NCI-H510A treated with DMSO at 0.1 percent for 48 hours (cell line): ENCODE data around the gene FOXA1.

ENCODE experiments used
- DNase-seq: peaks from one replicate; lab custom pipeline; 2025; lab: John Stamatoyannopoulos, UW

The FOXA1 gene

GRCh38 chr14:37602605-37603453 is 7.8 kb upstream of the FOXA1 start:
- no peak for DNase-seq

DNA sequence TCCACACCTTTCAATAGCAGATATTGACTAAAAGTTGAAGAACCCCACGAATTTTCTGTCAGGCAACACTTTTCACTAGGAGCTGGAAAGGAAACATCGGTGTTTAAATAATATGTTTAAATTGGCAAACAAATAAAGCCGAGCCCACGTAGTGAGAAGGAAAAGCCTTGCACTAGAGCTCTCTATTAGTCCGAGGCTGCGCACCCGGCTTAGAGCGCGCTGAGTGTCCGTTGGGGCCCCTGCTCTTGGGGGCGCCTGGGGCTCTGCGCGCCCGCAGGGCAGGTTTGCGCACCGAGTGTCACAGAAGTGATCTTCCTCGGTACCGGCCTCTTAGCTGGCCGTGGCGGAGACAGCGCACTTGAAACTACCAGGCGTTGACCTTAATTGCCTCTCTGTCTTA is 6.8 kb upstream of the FOXA1 start:
- no peak for DNase-seq

DNA sequence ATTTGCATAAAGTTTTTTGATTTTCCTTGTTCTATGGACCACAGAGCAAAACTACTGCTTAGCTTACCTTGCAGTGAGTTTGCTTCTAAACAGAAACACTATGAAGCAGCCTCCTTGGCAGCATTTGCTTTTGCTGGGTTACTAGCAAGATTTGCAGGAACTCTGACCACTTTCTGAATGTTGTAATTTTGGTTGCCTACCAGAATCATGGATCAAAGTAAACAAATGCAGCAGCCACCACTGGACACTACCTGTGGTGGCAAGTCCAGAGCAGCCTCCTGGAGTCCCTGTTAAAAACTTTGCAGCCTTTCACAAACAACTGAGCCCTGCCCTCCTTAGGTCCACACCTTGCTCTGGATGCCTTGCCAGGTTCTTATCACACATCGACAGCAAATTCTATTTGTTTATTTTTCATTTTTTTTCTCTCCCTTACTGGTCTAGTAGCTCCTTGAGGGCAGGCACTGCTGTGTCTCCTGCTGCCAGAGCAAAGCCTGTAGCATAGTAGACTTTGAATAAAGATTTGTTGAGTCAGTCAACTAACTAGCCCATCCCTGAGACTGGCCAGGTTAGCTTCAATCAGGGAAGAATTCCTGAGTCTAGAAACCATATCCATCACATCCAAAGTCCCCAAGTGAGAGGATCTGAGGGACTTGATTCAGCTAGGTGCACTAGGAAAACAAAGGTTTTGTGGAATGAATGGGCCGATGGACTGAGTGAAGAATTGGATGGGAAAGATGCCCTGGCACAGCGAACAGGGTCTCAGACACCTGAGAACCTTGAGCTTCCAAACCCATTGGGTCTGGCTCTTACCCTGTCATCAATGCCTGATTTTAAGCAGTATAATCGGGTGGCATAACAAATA is 6.1 kb upstream of the FOXA1 start:
- no peak for DNase-seq

DNA sequence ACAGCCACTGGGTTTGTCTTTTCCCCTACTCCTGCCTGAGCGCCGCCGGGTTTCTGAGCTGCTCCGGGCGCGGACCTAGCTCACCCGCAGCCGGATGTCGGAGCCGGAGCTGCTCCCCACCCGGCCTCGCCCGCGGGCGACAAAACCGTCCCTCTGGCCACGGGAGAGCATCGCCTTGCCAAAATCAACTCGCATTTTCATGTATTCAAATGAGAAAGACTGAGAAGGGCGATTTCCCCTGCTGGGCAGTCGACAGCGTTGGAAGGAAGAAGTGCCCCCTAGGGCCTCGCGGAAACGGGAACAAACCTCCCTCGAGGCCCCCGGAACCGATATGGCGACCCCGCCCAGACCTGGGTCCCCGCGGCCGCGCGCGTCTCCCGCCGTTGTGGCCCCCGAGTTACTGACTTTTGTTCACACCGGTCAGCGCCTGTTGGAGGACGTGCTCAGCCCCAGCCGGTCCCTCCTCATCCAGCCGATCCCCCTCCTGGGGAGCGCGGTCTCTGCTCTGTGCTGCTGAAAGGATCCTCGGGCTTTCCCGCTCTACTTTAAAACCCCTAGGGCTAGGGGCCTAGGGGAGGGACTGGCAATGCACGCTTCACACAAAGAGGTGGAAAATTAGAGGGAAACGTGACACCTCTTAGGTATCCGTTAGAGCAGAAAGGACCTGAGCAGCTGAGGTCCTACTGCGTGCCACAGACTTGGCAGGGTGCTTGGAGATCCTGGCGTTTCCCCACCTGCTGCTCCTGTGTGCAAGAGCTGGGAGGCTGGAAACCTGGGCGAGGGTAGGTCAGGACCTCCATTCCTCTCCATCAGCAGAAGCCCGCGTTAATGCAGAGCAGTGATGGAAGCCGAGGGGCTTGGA is 4.7 kb upstream of the FOXA1 start:
- no peak for DNase-seq

DNA sequence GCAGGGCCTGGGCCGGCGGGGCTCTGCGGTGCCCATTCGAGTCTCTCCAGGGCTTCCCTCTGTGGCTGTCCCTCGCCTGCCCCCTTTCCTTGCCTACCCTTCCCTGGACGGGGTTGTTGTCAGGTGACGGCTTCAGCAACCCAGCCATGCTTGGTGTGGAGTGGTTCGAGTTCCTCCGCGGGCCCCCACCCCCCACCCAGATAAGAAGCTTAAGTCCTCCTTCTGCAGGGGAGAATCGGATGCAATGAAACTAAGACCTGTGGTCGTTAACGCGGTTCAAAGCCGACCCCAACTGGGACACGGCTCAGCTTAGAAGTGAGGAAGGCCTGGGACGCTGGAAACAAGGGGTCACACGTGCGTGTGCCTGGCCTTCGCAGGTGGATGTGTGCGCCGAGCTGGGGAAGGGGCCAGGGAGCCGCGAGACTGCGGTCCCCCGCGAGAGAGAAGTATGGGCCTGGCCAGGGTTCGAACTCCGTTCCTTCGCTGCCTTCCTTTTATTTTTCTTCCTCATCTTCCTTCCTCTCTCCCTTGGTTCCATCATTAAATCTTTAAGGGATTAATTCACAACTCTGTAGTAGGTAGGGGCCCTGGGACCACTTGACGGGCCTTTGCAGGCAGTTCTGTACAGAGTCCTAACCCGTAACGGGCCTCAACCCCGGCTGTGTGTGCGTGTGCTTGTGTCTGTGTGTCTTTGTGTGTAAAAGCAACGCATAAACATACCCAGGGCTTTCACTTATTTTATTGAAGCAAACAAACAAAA is 3.9 kb upstream of the FOXA1 start:
- no peak for DNase-seq

- DNase-seq = no peak
Measured at GRCh38 chr14:37597914-37598746, 3.1 kb upstream of the FOXA1 start.

DNA sequence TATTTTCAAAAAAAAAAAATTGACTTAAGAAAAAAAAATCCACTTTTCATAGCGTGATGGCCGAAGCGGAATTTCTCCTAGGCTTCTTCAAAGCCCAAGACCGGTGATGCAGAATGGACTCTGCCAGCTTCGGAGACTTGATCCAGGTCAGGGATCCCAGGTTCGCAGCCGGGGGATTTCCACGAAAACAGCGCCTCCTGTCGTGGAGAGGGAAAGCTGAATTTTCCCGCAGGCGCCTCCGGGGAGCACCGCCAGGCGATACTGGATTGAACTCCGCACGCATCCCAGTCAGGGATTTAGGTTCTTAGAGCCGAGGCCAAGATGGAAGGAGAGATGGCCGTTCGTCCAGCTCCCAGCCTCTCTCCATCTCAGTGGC is 2.5 kb upstream of the FOXA1 start:
- DNase-seq = no peak

DNA sequence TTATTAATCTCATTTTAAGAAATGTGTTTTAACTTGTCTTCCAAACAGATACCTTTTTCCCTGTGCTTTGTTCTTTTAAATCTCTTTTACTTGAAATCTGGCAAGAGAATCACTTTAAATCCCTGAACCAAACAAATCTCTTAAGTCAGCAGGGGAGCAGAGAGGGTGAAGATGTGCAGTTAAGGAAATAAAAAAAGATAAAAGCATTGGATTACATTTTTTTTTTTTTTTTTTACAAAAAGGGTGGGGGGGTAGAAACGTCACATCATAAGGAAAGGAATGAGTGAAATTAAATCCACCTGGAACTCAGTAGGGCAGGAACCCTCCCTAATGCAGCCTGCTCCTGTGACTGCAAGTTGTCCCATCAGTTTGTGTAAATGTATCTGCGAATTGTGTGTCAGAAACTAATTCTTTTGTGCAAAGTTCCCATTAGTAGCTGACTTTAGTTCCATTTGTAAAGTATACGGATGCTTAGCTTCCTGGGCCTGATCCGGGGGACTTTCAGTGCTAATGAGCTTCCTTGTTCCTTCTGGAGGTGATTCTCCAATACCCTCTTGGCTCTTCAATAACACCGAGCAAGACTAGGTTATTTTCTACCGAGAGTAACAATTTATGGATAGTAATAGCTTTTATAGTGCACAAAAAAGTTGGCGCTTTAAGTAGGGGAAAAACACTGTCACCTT is 1.9 kb upstream of the FOXA1 start:
- no peak for DNase-seq

DNA sequence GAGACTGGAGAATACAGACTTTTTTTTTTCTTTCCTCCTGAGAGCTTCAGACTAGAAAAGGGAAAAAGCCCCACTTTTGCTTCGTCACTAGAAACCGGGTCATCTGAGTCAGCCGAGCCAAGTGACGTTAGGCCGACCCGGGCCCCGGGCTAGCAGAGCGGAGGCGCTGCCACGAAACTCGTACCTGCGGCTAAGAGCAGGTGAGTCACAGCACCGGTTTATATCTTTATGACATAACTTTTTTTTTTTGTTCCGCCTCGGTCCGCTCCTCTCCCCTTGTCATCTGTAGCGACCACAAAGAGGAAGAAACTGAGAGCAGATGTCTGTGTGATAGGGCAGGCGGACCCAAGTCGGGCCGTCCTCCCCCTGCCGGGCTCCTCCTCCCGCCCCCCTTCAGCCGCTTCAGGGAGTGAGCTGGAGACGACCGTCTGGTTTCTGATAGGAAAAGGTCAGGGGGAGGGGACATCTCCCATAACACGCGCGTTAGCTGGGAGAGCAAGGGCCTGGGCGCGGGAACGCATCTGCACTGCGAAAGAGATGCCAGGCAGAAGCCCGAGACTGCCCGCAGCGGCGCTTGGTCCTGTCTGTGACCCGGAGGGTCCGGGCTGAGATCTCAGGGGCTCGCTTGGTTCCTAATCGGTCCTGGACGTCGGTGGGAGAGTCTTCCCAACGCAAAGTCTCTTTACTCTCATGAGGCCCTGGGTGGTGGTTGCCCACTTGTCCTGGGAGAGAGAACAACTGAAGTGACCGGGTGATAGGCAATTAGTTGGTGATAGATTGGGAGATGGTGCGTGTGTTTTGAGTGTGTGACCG is 966 bp upstream of the FOXA1 start:
- DNase-seq = peak; percentile 93

- DNase-seq = peak; percentile 89
Measured at GRCh38 chr14:37594238-37594970, 645 bp downstream of the FOXA1 start.

- DNase-seq = peak; percentile 47
Measured at GRCh38 chr14:37593511-37594237, 1.4 kb downstream of the FOXA1 start.

- peak; percentile 58 for DNase-seq
Measured at GRCh38 chr14:37592482-37593408, 2.3 kb downstream of the FOXA1 start.

- peak; percentile 58 for DNase-seq
Measured at GRCh38 chr14:37591941-37592481, 3.0 kb downstream of the FOXA1 start.

DNA sequence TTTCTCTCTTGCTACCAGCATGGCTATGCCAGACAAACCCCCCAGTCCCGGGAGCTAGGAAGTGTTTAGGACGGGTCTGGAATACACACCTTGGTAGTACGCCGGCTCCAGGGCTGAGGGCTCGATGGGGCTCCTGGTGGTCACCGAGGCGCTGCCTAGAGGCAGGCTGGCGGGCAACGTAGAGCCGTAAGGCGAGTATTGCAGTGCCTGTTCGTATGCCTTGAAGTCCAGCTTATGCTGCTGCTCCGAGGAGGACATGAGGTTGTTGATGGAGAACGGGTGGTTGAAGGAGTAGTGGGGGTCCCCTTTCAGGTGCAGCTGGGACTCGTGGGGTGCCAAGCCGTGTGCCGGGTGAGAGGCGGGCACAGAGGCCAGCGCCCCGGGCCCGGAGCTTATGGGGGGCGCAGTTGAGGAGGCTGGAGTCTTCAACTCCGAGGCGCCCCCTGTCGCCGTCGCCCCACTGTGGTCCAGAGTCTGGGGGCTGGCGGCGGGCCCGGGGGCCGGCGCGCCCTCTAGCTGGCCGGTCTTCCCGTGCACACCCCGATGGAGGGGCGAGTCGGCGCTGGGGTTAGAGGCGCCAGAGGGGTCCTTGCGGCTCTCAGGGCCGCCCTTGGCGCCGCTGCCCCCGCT is 3.6 kb downstream of the FOXA1 start:
- DNase-seq = peak; percentile 50

DNA sequence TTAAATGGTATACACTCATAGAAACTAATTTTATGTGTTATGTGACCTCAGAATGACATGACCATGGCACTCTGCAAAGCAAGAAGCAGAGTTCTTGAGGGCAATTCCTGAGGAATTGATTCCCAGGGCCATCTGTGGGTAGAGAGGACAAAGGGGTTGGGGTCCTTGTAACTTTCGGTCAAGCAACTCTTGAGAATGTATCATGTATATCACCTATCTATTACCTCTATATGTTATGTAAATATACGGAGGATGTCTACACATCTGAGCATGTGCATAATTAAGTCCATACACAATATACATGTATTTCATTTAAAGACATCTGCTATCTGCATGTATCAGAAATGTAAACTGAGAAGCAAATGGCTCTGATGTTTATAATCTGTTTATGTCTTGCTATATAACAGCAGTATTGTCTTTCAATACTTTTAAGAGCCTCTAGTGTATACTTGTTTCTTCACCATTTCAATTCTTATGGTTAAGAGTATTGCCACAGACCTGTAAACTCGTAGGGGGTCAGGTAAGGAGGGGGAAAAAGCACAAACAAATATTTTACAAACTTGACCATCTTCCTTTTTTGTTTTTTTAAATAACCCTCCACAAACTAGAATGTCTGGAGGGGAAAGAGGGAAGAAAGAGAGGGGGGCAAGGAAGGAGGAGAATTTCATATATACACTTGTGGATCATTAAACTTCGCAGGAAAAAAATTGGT is 4.5 kb downstream of the FOXA1 start:
- DNase-seq = peak; percentile 64
